GM12892 (cell line): ENCODE data around the gene PRICKLE2.

Source experiments
- DNase-seq: peaks from one replicate; pipeline ENCODE4 v3.0.0; 2011; ENCODE audit not compliant: insufficient read length
- FAIRE-seq: peaks from 2 replicates; lab custom pipeline; 2011; peaks lifted over from hg19 to GRCh38; lab: Jason Lieb, UNC
- POLR2A ChIP-seq: IDR thresholded peaks from 2 replicates; pipeline ENCODE4 v1.6.1; 2011; ENCODE audit warnings: low read depth, low read length, control low read depth
- POLR2AphosphoS5 ChIP-seq: IDR thresholded peaks from 2 replicates; pipeline ENCODE4 v1.6.1; 2011; ENCODE audit warnings: low read depth, low read length, control low read depth
- TAF1 ChIP-seq: IDR thresholded peaks from 2 replicates; pipeline ENCODE4 v1.6.1; 2011; ENCODE audit warnings: low read depth, mild to moderate bottlenecking, control low read depth, low read length, borderline replicate concordance

PRICKLE2 gene

DNA sequence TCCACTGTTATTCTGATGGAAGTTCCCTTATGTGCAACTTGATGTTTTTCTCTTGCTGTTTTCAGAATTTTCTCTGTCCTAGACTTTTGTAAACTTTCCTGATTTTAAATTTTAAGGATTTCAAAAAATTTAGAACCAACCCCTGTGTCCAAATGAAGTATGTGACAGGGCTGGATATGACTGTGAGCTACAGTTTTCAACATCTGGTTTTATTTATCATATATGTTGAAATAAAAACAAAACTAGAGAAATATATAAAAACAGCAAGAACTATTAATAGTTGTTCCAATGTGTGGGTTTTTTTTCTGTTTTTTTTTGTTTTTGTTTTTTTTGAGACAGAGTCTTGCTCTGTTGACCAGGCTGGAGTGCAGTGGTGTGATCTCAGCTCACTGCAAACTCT is 154.6 kb downstream of the PRICKLE2 start:
- FAIRE-seq (no peak), DNase-seq (no peak)
- TF ChIP-seq POLR2AphosphoS5 (no peak), TAF1 (no peak), POLR2A (no peak)

DNA sequence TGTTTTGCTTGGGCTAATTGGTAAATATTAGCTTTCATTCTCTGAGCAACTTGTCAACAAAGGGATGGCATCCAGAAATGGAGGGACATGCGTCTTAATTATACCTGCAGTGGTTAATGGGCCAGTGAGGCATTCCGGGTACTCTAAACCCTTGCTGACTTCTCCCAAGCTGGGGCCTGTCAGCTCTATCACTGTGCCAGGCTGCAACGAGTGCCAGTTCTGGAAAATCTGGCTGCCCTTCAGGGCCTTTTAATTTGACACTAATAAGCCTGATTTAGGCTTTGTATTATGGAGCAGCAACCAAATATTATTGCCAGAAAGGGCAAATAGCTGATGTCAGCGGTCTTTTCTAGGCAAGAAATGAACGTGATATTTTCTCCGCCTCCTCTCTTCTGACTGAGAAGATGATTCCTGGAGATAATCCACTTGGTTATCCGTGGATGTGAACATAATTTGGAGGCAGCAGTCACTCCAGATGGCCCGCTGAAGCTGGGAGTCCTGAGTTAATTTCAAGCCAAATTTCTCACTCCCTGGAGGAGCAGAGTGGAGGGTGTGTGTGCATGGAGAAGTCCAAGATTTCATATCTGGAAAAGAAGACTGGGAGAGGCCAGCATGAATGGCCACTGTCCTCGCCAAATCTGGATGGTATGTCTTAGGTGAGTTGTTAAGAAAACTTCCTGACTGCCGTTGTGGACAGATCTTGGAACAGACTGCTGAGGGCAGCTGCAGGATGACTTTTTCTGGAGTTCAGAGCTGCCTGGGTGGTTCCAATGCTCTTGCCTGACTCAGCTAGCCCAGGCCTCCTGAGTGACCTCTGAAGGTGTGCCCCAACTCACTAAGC is 157.5 kb downstream of the PRICKLE2 start:
- TF ChIP-seq POLR2A (no peak), POLR2AphosphoS5 (no peak), TAF1 (no peak)
- DNase-seq: no peak
- no peak for FAIRE-seq

DNA sequence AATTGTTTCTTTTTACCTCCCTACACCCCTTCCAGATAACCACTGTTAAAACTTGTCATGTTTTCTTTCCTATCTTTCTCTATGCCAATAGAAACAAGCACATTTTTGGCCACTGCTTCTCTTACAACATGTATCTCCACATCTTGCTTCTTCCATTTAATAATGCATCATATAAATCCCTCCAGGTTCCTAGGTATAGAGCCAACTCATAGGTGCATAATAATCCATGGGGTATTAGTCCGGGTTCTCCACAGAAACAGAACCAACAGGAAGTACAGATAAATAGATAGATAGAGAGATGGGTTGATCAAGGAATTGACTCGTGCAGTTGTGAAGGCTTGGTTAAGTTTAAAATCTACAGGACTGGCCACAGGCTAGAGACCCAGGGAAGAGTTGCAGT is 160.5 kb downstream of the PRICKLE2 start:
- no peak for DNase-seq
- no peak for FAIRE-seq
- TF ChIP-seq TAF1: no peak
- no peak for TF ChIP-seq POLR2AphosphoS5
- no peak for TF ChIP-seq POLR2A

DNA sequence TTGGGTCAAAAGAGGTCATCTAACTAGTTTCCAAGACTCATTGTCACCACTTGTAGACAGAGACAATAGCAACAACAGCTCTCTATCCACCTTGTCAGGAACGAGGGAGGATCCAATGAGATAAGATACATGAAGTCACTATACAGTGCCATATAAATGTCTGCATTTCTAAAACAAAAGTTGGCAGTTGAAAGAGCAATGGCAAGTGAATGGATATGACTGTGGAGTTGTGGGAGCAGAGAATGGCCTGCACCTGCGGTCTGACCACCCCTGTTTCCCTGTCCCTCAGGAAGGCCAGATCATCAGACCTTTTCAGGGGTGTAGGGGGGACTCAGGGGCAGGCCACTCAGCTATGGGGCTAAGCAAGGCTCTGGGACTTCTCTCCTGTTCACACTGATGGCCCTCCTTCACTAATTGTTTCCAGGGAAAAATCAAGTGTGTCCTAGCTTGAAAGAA is 161.3 kb downstream of the PRICKLE2 start:
- no peak for TF ChIP-seq TAF1
- DNase-seq (no peak), FAIRE-seq (no peak)

DNA sequence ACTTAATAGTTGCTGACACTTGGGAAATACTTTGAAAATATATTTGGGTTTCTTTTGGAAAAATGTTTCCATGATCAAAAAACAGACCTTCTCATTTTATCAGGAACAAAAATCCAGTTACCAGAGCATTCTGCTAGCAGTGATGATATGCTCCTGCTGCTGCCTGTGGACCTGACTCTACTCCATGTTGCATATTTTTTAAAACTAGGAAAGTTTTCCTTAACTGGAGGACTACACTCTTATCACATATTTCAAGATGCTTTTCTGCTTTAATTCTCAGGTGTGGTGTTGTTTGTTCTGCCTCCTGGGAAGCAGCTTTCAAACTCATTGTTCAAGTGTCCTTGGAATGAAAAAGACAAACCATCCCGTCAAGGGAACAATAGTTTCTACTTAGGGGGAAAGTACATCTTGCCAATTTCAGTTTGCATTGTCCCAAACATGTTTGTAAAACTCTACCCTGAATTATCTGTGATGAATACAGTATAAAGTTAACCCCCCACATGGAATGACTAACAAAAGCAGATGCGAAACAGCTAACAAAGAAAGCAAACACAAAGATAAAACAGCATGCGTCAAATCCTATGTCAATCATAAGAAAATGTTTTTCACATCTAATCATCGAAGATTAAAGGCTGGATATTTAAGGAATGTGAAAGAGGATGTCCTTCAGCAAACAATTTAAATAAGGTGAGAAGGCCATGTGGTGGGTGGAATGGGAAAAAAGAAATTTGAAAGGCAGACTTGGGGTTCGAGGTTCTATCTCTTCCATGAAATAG is 161.9 kb downstream of the PRICKLE2 start:
- no peak for FAIRE-seq
- DNase-seq: no peak
- TF ChIP-seq POLR2AphosphoS5: no peak
- no peak for TF ChIP-seq POLR2A
- no peak for TF ChIP-seq TAF1

DNA sequence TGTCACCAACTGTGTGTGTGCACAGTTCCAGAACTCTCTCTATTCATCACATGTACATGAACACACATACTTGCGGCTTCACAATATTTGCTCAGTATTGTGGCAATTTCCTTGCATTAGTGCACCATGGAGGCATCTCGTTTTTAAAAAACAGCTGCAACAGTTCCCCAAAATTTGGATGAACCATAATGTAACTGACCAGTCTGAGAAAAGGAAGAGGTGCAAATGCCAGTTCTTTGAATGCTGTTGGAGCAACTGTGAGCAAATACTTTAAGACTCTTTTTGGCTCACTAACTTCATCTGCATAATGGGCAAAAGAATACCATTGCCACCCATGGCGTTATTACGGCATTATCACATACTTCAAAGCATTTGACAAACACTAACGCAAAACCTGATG is 163.6 kb downstream of the PRICKLE2 start:
- no peak for DNase-seq
- no peak for FAIRE-seq
- no peak for TF ChIP-seq TAF1
- no peak for TF ChIP-seq POLR2AphosphoS5
- no peak for TF ChIP-seq POLR2A

DNA sequence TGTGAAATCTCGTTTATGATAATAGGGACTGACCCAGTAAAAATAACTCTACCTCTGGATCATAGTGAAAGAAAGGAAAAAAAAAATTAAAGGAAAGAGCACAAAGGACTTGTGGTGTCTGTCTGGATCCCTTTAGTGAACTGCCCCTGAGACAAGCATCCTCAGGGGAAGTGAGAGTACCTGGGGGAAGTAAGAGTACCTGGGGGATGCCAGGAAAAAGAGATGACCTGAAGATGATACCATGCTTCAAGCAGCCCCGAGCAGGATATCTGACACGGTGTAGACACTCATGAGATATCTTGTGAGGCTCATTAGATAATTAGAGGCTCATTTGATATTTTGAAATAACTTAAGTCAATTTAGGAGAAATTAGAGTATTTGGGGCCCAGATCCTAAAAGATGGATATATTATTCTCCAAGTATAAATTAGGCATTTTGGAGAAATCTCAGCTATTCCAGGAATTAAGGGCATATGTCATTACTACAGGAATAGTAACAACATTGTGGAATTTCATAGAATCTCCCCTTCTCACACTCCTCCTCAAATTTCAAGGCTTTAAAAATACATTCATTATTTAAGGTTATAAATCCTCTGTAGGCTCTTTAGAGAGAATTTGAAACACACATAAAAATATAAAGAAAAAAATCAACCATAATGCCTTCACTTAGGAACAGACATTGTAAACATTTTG is 165.6 kb downstream of the PRICKLE2 start:
- TF ChIP-seq POLR2AphosphoS5 (no peak), TAF1 (no peak), POLR2A (no peak)
- DNase-seq (no peak), FAIRE-seq (no peak)

DNA sequence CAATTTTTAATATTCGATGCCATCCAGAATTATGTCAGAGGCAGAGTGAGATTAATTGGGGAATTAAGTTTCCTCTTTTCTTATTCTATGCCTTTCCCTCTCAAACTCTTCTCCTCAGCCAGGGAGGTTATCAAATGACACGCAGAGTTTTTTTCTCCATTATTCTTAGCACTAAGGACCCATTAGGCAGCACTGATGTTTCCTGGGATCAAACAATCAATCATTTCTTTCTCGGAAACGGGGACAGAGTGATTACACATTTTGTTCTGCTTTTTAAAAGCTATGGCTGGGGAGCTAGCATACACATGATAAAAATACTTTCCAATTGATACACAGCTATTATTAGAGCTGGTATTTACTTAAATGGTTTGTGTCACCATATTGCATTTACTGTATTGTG is 166.7 kb downstream of the PRICKLE2 start:
- no peak for FAIRE-seq
- TF ChIP-seq POLR2AphosphoS5: no peak
- TF ChIP-seq TAF1: no peak
- no peak for TF ChIP-seq POLR2A
- no peak for DNase-seq

DNA sequence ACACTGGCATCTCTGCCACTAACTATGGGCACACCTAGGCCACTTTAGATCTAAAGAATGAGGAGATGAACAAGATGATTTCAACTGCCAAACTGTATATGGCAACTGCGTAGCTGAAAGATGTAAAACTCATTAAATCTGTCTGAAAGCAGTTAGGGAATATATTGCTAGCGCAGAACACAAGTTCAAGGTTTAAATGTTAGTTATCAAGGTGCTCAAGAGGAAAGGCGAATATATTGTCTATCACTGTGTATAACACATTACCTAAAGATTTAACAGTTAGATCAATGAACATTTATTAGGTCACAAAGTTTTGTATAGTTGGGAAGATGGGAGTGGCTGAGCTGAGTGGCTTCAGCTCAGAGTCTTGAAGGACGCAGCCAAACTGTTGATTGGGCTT is 168.0 kb downstream of the PRICKLE2 start:
- FAIRE-seq: no peak
- no peak for DNase-seq
- no peak for TF ChIP-seq POLR2A
- TF ChIP-seq POLR2AphosphoS5: no peak
- TF ChIP-seq TAF1: no peak

DNA sequence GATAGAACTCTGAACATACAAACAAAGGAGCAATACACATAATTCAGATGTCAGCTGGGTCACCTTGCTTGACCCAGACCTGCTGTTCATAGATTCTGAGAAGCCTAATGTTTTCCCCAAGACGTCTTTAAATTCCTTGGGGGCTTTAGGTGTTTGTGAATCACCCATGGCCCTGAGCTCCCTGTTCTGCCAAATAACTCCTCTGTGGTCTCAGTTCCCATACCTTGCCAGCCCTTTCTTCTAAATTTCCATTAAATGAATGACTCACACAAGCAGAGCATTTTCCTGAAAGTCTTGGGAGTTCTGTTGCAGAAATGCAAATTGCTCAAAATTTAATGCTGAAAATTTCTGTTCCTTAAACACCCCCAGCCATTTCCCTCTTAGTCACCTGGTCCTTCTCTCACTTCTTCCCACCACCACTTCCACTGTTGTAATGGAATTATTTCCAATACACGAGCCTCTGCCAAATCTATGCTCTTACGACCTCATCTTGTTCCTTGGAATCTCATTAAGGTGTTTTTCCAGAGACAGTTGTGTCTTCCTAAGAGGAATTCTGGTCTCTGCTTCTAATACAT is 168.6 kb downstream of the PRICKLE2 start:
- DNase-seq (no peak), FAIRE-seq (no peak)
- TF ChIP-seq POLR2A (no peak), TAF1 (no peak), POLR2AphosphoS5 (no peak)

DNA sequence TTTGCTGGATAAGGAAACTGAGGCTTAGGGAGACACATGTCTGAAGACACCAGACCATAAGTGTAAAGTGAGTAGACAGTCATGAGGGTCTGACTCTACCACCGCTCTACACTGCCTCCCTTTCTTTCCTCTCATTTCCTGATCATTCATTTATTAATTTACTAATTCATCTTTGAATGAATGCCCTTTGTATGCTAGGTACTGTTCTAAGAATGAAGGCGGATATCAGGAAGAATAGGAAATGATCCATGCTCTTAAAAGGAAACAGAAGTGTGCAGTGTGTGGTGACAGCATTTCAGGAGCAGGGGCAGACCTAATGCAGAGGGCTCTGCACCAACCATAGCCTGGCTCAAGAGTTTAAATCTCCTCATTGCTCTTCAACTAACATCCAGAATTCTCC is 170.2 kb downstream of the PRICKLE2 start:
- DNase-seq (no peak), FAIRE-seq (no peak)
- TF ChIP-seq POLR2A (no peak), POLR2AphosphoS5 (no peak), TAF1 (no peak)
